SK-N-SH treated with all-trans-retinoic acid at 6 μM for 48 hours (cell line): Measurements from ENCODE around the gene MAMDC4.

Experiments used
- ATAC-seq: fragments of 200-7000 bp; cut with Tn5 transposase; 3 replicates; pipeline ENCODE4 v1.9.1; 2020; ENCODE audit warnings: mild to moderate bottlenecking, moderate library complexity
- ARNTL ChIP-seq: fragments of 450-650 bp; formaldehyde crosslinking; IDR thresholded peaks from 2 replicates; pipeline ENCODE4 v1.5.0; 2020; ENCODE audit warnings: low read depth, mild to moderate bottlenecking, moderate library complexity, borderline replicate concordance
- CSDC2 ChIP-seq: fragments of 250-450 bp; sonication (Bioruptor Pico); IDR thresholded peaks from 2 replicates; pipeline ENCODE4 v1.5.0; 2020; ENCODE audit warnings: mild to moderate bottlenecking, moderate library complexity
- GLIS3 ChIP-seq: fragments of 250-450 bp; sonication (Bioruptor Pico); IDR thresholded peaks from 2 replicates; pipeline ENCODE4 v1.5.0; 2020; ENCODE audit warnings: mild to moderate bottlenecking, moderate library complexity
- ISL1 ChIP-seq: fragments of 250-450 bp; sonication (Bioruptor Pico); IDR thresholded peaks from 2 replicates; pipeline ENCODE4 v2.1.2; 2022; ENCODE audit warnings: mild to moderate bottlenecking, moderate library complexity
- POU6F1 ChIP-seq: fragments of 250-450 bp; sonication (Bioruptor Pico); IDR thresholded peaks from 2 replicates; pipeline ENCODE4 v1.8.0; 2021; ENCODE audit warnings: low read depth, mild to moderate bottlenecking, moderate library complexity, borderline replicate concordance
- RARB ChIP-seq: fragments of 250-450 bp; sonication (Bioruptor Pico); IDR thresholded peaks from 2 replicates; pipeline ENCODE4 v1.8.0; 2021; ENCODE audit warnings: mild to moderate bottlenecking, moderate library complexity
- SNAI2 ChIP-seq: fragments of 250-450 bp; sonication (Bioruptor Pico); IDR thresholded peaks from 2 replicates; pipeline ENCODE4 v1.5.0; 2020; ENCODE audit warnings: mild to moderate bottlenecking, moderate library complexity
- TCF4 ChIP-seq: fragments of 250-450 bp; sonication (Bioruptor Pico); IDR thresholded peaks from 2 replicates; pipeline ENCODE4 v1.8.0; 2021; ENCODE audit warnings: mild to moderate bottlenecking, moderate library complexity, borderline replicate concordance
- TOX ChIP-seq: fragments of 250-450 bp; sonication (Bioruptor Pico); IDR thresholded peaks from 2 replicates; pipeline ENCODE4 v1.8.0; 2021; ENCODE audit warnings: mild to moderate bottlenecking, moderate library complexity, borderline replicate concordance
- TSHZ2 ChIP-seq: fragments of 250-450 bp; sonication (Bioruptor Pico); IDR thresholded peaks from 2 replicates; pipeline ENCODE4 v1.5.0; 2020; ENCODE audit warnings: mild to moderate bottlenecking, moderate library complexity
- ZC3H10 ChIP-seq: fragments of 250-450 bp; sonication (Bioruptor Pico); IDR thresholded peaks from 2 replicates; pipeline ENCODE4 v1.5.1; 2021; ENCODE audit warnings: mild to moderate bottlenecking, moderate library complexity
- ZFP3 ChIP-seq: fragments of 250-450 bp; sonication (Bioruptor Pico); IDR thresholded peaks from 2 replicates; pipeline ENCODE4 v1.5.0; 2020; ENCODE audit warnings: mild to moderate bottlenecking, moderate library complexity
- ZFP30 ChIP-seq: fragments of 450-650 bp; formaldehyde crosslinking; IDR thresholded peaks from 2 replicates; pipeline ENCODE4 v1.5.0; 2022; ENCODE audit warnings: mild to moderate bottlenecking, moderate library complexity
- ZNF565 ChIP-seq: fragments of 450-650 bp; formaldehyde crosslinking; conservative IDR thresholded peaks from 2 replicates; pipeline ENCODE4 v1.5.0; 2020; ENCODE audit warnings: low read depth, mild to moderate bottlenecking, moderate library complexity
- ZNF70 ChIP-seq: fragments of 450-650 bp; formaldehyde crosslinking; IDR thresholded peaks from 2 replicates; pipeline ENCODE4 v1.5.0; 2020; ENCODE audit warnings: mild to moderate bottlenecking, moderate library complexity
- ZNF8 ChIP-seq: fragments of 450-650 bp; formaldehyde crosslinking; IDR thresholded peaks from 2 replicates; pipeline ENCODE4 v1.5.0; 2020; ENCODE audit warnings: mild to moderate bottlenecking, moderate library complexity
- TF ChIP-seq, protein P1 (sequence below): fragments of 250-450 bp; sonication (Bioruptor Pico); IDR thresholded peaks from 2 replicates; pipeline ENCODE4 v1.5.1; 2020; ENCODE audit warnings: low read depth, mild to moderate bottlenecking, moderate library complexity
- TF ChIP-seq, protein P2 (sequence below): fragments of 250-450 bp; sonication (Bioruptor Pico); IDR thresholded peaks from 2 replicates; pipeline ENCODE4 v1.5.1; 2021; ENCODE audit warnings: mild to moderate bottlenecking, moderate library complexity

The MAMDC4 gene

GRCh38 chr9:136826188-136826541 is 26.0 kb upstream of the MAMDC4 start:
- no peak for ATAC-seq
- TF ChIP-seq ARNTL (CRISPR knock-in tag) (no peak), CSDC2 (CRISPR knock-in tag) (no peak), TSHZ2 (no peak), ZFP3 (CRISPR knock-in tag) (no peak), ZC3H10 (no peak), ZNF8 (CRISPR knock-in tag) (no peak), GLIS3 (CRISPR knock-in tag) (no peak), TCF4 (CRISPR knock-in tag) (no peak)
- TF ChIP-seq, protein P1, sequence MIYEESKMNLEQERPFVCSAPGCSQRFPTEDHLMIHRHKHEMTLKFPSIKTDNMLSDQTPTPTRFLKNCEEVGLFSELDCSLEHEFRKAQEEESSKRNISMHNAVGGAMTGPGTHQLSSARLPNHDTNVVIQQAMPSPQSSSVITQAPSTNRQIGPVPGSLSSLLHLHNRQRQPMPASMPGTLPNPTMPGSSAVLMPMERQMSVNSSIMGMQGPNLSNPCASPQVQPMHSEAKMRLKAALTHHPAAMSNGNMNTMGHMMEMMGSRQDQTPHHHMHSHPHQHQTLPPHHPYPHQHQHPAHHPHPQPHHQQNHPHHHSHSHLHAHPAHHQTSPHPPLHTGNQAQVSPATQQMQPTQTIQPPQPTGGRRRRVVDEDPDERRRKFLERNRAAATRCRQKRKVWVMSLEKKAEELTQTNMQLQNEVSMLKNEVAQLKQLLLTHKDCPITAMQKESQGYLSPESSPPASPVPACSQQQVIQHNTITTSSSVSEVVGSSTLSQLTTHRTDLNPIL (CRISPR knock-in tag) = no peak

GRCh38 chr9:136826703-136827582 is 25.2 kb upstream of the MAMDC4 start:
- no peak for ATAC-seq
- TF ChIP-seq, protein P2, sequence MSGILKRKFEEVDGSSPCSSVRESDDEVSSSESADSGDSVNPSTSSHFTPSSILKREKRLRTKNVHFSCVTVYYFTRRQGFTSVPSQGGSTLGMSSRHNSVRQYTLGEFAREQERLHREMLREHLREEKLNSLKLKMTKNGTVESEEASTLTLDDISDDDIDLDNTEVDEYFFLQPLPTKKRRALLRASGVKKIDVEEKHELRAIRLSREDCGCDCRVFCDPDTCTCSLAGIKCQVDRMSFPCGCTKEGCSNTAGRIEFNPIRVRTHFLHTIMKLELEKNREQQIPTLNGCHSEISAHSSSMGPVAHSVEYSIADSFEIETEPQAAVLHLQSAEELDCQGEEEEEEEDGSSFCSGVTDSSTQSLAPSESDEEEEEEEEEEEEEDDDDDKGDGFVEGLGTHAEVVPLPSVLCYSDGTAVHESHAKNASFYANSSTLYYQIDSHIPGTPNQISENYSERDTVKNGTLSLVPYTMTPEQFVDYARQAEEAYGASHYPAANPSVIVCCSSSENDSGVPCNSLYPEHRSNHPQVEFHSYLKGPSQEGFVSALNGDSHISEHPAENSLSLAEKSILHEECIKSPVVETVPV (CRISPR knock-in tag) = no peak
- no peak for TF ChIP-seq TCF4 (CRISPR knock-in tag)
- TF ChIP-seq TOX (CRISPR knock-in tag) = no peak
- TF ChIP-seq ZNF70 = no peak
- TF ChIP-seq ZNF565 = no peak
- TF ChIP-seq, protein P1 (CRISPR knock-in tag) = no peak
- TF ChIP-seq SNAI2 = no peak
- no peak for TF ChIP-seq ISL1
- TF ChIP-seq CSDC2 (CRISPR knock-in tag) = no peak
- TF ChIP-seq ZNF8 (CRISPR knock-in tag) = no peak

DNA sequence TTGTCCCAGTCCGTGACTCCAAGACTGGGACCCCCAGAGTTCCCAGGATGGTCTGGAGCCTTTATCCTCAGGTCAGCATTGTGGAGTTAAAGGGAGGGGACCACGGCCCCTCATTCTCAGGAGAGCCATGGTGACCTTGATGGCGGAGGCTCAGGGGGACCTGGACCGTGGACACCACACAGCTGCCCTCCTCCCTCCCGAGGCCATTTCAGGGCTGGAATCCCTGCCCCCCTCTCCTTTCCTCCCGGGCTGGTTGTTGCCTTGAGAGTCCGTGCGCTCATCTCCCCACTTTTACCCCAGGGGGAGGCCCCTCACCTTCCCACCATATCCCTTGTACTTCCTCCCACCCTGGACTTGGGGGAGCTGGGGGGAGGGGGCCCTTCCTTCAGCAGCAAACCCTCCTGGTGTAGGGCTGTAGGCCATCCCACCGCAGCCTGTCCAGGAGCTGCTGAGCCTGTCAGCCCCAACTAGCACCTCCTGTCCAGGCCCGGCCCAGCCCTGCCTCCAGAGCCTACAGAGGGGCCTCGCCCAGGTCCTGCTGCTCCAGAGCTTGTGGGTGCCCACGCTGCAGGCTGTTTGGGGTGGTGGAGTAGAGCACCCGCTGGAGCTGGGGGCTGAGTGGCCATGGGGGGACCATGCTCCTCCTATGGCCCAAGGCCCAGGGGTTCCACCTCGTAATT is 24.2 kb upstream of the MAMDC4 start:
- no peak for TF ChIP-seq CSDC2 (CRISPR knock-in tag)
- no peak for TF ChIP-seq ZNF70
- TF ChIP-seq POU6F1 (CRISPR knock-in tag) = no peak
- no peak for TF ChIP-seq ZFP30
- TF ChIP-seq SNAI2 = no peak
- no peak for TF ChIP-seq RARB (CRISPR knock-in tag)
- no peak for TF ChIP-seq TSHZ2
- no peak for TF ChIP-seq TOX (CRISPR knock-in tag)
- ATAC-seq = no peak
